Ishikawa (cell line): Measurements from ENCODE around the gene MPV17L2.

ENCODE experiments used
- CREB1 ChIP-seq: IDR thresholded peaks from 2 replicates; pipeline ENCODE4 v1.6.1; 2012; ENCODE audit warnings: low read depth
- FOXM1 ChIP-seq: IDR thresholded peaks from 2 replicates; pipeline ENCODE4 v1.6.1; 2012; ENCODE audit warnings: low read depth, borderline replicate concordance
- RAD21 ChIP-seq: IDR thresholded peaks from 2 replicates; pipeline ENCODE4 v1.6.1; 2012; ENCODE audit warnings: low read depth
- REST ChIP-seq: IDR thresholded peaks from 2 replicates; pipeline ENCODE4 v1.6.1; 2012; ENCODE audit warnings: low read depth, mild to moderate bottlenecking
- YY1 ChIP-seq: IDR thresholded peaks from 2 replicates; pipeline ENCODE4 v1.6.1; 2012; ENCODE audit warnings: low read depth

GRCh38 chr19:18245297-18245696, 52.3 kb downstream of the MPV17L2 start:
- TF ChIP-seq FOXM1: no peak
- no peak for TF ChIP-seq RAD21
- no peak for TF ChIP-seq CREB1
- TF ChIP-seq REST: no peak
- TF ChIP-seq YY1: no peak
